Posterior cingulate gyrus (tissue), 11 donors: Measurements from ENCODE around the gene TBCE.

Experiments
- DNase-seq, 10 donors: peaks; one replicate each; pipeline versions ENCODE4 v3.0.0 to v3.0.0-alpha.2; 2020 to 2021; ENCODE audit warnings: mixed read lengths in 3 of 10
- intact Hi-C: fragments of 100-400 bp; cut with DNase I; formaldehyde crosslinking; loops from one replicate; pipeline ENCODE4 v1.15.1; 2023

TBCE gene

GRCh38 chr1:235404190-235404589 is 37.0 kb downstream of the TBCE start:
- peak in 1 of 10 donors; percentile 11 for DNase-seq
- intact Hi-C loops, result no loop called here

GRCh38 chr1:235407419-235407818 is 40.2 kb downstream of the TBCE start:
- intact Hi-C loops, result no loop called here
- DNase-seq, result peak in 1 of 10 donors; percentile 3

- intact Hi-C loops, result no loop called here
- peak in 1 of 10 donors; percentile 11 for DNase-seq
These were observed 41.3 kb downstream of the TBCE start for GRCh38 chr1:235408503-235408960.

- intact Hi-C loops, result no loop called here
These were observed 42.0 kb downstream of the TBCE start for GRCh38 chr1:235409042-235409820.

GRCh38 chr1:235410467-235410866 is 43.2 kb downstream of the TBCE start:
- no peak for DNase-seq
- intact Hi-C loops, result loop anchor here (10.0 kb wide), 1 partner anchor 926 kb away; no protein-coding TSS in a partner anchor

More at GRCh38 chr1:235409042-235409820, 42.0 kb downstream of the TBCE start:
- no peak for DNase-seq

- intact Hi-C loops, result loop anchor here (10.0 kb wide), 1 partner anchor 927 kb away; no protein-coding TSS in a partner anchor
- DNase-seq, result no peak
These were observed 44.6 kb downstream of the TBCE start for GRCh38 chr1:235411489-235412486.

- peak in 7 of 10 donors; percentile 21 to 93 (median 55) for DNase-seq
- intact Hi-C loops, result loop anchor here (5.0 to 10.0 kb wide), 2 partner anchors 313 to 930 kb away; no protein-coding TSS in a partner anchor
These were observed 48.0 kb downstream of the TBCE start for GRCh38 chr1:235415008-235415904.

GRCh38 chr1:235416662-235417049 is 49.4 kb downstream of the TBCE start:
- DNase-seq, result no peak
- intact Hi-C loops, result loop anchor here (1.0 to 10.0 kb wide), 4 partner anchors 90 to 932 kb away; no protein-coding TSS in a partner anchor

GRCh38 chr1:235417086-235417697 is 50.0 kb downstream of the TBCE start:
- intact Hi-C loops, result loop anchor here (1.0 to 10.0 kb wide), 4 partner anchors 90 to 932 kb away; no protein-coding TSS in a partner anchor
- peak in 5 of 10 donors; percentile 17 to 70 (median 61) for DNase-seq

GRCh38 chr1:235421751-235422150 is 54.5 kb downstream of the TBCE start:
- DNase-seq, result no peak
- intact Hi-C loops, result no loop called here

- no peak for DNase-seq
- intact Hi-C loops, result no loop called here
These were observed 56.0 kb downstream of the TBCE start for GRCh38 chr1:235423214-235423652.

- DNase-seq, result peak in 3 of 10 donors; percentile 18 to 41 (median 26)
- intact Hi-C loops, result no loop called here
These were observed 56.9 kb downstream of the TBCE start for GRCh38 chr1:235424092-235424491.

GRCh38 chr1:235425357-235425756 is 58.1 kb downstream of the TBCE start:
- intact Hi-C loops, result no loop called here
- DNase-seq, result no peak

- no peak for DNase-seq
- intact Hi-C loops, result no loop called here
These were observed 58.9 kb downstream of the TBCE start for GRCh38 chr1:235426143-235426542.

GRCh38 chr1:235426680-235427079 is 59.5 kb downstream of the TBCE start:
- intact Hi-C loops, result no loop called here
- DNase-seq, result peak in 1 of 10 donors; percentile 57

GRCh38 chr1:235427447-235427846 is 60.2 kb downstream of the TBCE start:
- DNase-seq, result no peak
- intact Hi-C loops, result no loop called here

- intact Hi-C loops, result no loop called here
- no peak for DNase-seq
These were observed 61.9 kb downstream of the TBCE start for GRCh38 chr1:235429143-235429542.

GRCh38 chr1:235430991-235431390 is 63.8 kb downstream of the TBCE start:
- no peak for DNase-seq
- intact Hi-C loops, result no loop called here

GRCh38 chr1:235434001-235434400 is 66.8 kb downstream of the TBCE start:
- no peak for DNase-seq
- intact Hi-C loops, result no loop called here
